Measurements from ENCODE around the gene EPO.
"Not testable (repeated sequence)": the region's sequence is repeated elsewhere in the genome, so short reads cannot be mapped to it uniquely, and the experiment has no call there.

Gene EPO

GRCh38 chr7:100705753-100706671 lies 14.3 kb upstream of the EPO start, which contains the start of gene POP7:
Gene POP7, plus strand, starts transcription at chr7:100706121. Its CDS starts 710 bp downstream, at chr7:100706831.
- DNase-seq (ENCODE audit: low spot score), result peak; percentile 99

- DNase-seq (ENCODE audit: low spot score), result peak; percentile 6
Observed at GRCh38 chr7:100706672-100707311, 13.5 kb upstream of the EPO start.

GRCh38 chr7:100708395-100708794 lies 11.9 kb upstream of the EPO start:
- no peak for DNase-seq (ENCODE audit: low spot score)

- no peak for DNase-seq (ENCODE audit: low spot score)
Observed at GRCh38 chr7:100710452-100710851, 9.8 kb upstream of the EPO start.

GRCh38 chr7:100711369-100711768 lies 8.9 kb upstream of the EPO start:
- DNase-seq (ENCODE audit: low spot score), result no peak

- DNase-seq (ENCODE audit: low spot score), result no peak
Observed at GRCh38 chr7:100714725-100715124, 5.5 kb upstream of the EPO start.

- DNase-seq (ENCODE audit: low spot score), result not testable (repeated sequence)
Observed at GRCh38 chr7:100717073-100717472, 3.2 kb upstream of the EPO start.

GRCh38 chr7:100719523-100720278 lies 567 bp upstream of the EPO start:
- DNase-seq (ENCODE audit: low spot score), result no peak

GRCh38 chr7:100720671-100721504 lies 620 bp downstream of the EPO start:
- no peak for DNase-seq (ENCODE audit: low spot score)

GRCh38 chr7:100721505-100721812 lies 1.2 kb downstream of the EPO start:
- DNase-seq (ENCODE audit: low spot score), result no peak

- no peak for DNase-seq (ENCODE audit: low spot score)
Observed at GRCh38 chr7:100722480-100723212, 2.4 kb downstream of the EPO start.

- no peak for DNase-seq (ENCODE audit: low spot score)
Observed at GRCh38 chr7:100723732-100724275, 3.5 kb downstream of the EPO start.

GRCh38 chr7:100724364-100724763 lies 4.1 kb downstream of the EPO start:
- DNase-seq (ENCODE audit: low spot score), result not testable (repeated sequence)

- DNase-seq (ENCODE audit: low spot score), result peak; percentile 89
Observed at GRCh38 chr7:100726996-100727761, 6.9 kb downstream of the EPO start.

GRCh38 chr7:100728196-100728595 lies 7.9 kb downstream of the EPO start:
- no peak for DNase-seq (ENCODE audit: low spot score)

- DNase-seq (ENCODE audit: low spot score), result no peak
Observed at GRCh38 chr7:100730136-100730800, 10.0 kb downstream of the EPO start.

- no peak for DNase-seq (ENCODE audit: low spot score)
Observed at GRCh38 chr7:100731937-100732636, 11.8 kb downstream of the EPO start.

- DNase-seq (ENCODE audit: low spot score), result no peak
Observed at GRCh38 chr7:100735730-100736129, 15.5 kb downstream of the EPO start.

GRCh38 chr7:100736671-100737070 lies 16.4 kb downstream of the EPO start:
- DNase-seq (ENCODE audit: low spot score), result no peak
